CD4-positive, alpha-beta T cell treated with Interferon gamma for 1 hour (primary cell): ENCODE data around the gene LIMCH1.

Experiments used
- DNase-seq: peaks from one replicate; pipeline ENCODE4 v3.0.0-alpha.2; 2020

Gene LIMCH1

GRCh38 chr4:41744572-41745291, 206.8 kb downstream of the LIMCH1 start:
- no peak for DNase-seq

GRCh38 chr4:41745292-41746024, 207.5 kb downstream of the LIMCH1 start:
- no peak for DNase-seq

GRCh38 chr4:41746025-41746439, 208.1 kb downstream of the LIMCH1 start:
- no peak for DNase-seq

GRCh38 chr4:41746440-41747229, 208.7 kb downstream of the LIMCH1 start:
- DNase-seq = no peak

GRCh38 chr4:41747230-41748055, 209.5 kb downstream of the LIMCH1 start:
- DNase-seq = no peak

- DNase-seq = no peak
These were observed 210.2 kb downstream of the LIMCH1 start for GRCh38 chr4:41748074-41748570.

GRCh38 chr4:41748571-41749475, 210.9 kb downstream of the LIMCH1 start, which contains the start of gene PHOX2B:
Gene PHOX2B, minus strand, starts transcription at chr4:41748725. Its CDS starts 115 bp downstream, at chr4:41748610.
- DNase-seq = no peak

- DNase-seq = no peak
These were observed 211.7 kb downstream of the LIMCH1 start for GRCh38 chr4:41749631-41750039.
